PC-3 (cell line): ENCODE data around the gene MRPL9.

Experiments used
- CTCF ChIP-seq: fragments of 300-600 bp; sonication (generic); conservative IDR thresholded peaks from 2 replicates; pipeline ENCODE4 v1.5.1; 2017; ENCODE audit warnings: antibody characterized with exemption, low read depth, mild to moderate bottlenecking, low read length
- EZH2 ChIP-seq: fragments of 300-600 bp; sonication (generic); IDR thresholded peaks from one replicate; pipeline ENCODE4 v1.6.1; 2017; ENCODE audit warnings: antibody characterized with exemption, mild to moderate bottlenecking, low read length; ENCODE audit not compliant: unreplicated experiment
- EZH2phosphoT487 ChIP-seq: fragments of 300-600 bp; sonication (generic); IDR thresholded peaks from 2 replicates; pipeline ENCODE4 v1.6.1; 2018; ENCODE audit warnings: mild to moderate bottlenecking, antibody characterized with exemption, low read length, borderline replicate concordance

DNA sequence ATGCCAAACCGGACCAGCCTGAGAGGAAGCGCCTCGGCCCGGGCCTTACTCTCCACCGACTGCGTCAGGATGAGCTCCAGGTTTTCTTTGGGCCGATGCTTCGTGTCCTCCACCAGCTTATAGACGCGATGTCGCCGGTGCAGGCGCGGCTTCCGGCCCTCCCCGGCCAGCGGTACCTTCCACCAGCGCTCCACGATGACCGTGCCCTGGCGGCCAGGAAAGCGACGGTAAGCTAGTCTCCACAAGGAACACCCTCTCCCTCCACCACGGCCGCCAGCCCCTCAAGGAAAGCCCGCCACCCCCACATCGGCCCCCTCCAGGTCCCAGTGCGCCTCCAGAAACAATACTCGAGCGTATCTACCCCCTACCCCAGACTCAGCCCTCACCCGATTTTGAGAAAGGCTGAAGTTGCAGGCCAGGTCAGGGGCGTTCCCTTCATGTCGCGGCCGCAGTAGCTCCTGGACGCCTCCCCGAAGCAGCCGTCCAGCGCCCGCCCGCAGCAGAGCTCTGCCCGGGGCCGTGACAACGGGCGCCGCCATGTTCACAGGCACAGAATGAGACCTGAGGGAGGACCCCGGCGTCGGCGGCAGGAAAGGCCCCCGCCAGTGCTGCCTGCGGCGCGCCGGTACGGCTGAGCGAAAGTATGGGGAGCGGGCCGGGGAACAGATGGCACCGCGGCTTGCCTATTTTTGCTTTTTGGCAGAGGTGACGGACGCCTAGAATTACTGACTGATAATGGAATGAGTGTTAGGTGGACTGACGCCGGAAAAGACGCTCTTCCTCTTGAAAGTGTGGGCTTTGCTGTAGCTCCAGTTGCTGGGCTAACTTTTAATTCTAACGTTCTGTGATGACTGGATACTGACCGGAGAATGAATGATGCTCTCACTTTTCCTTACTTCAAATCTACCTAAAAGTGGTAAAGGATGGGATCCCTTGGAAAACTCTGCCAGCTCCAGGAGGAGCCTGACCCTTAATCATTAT is at the start of gene MRPL9:
- TF ChIP-seq CTCF (no peak), EZH2phosphoT487 (no peak), EZH2 (no peak)
